OCI-LY1 (cell line): ENCODE results near the gene KIAA0586.
A peak's percentile ranks its signal among the peaks of the same experiment; 100 is the strongest.

Experiments used
- H2AFZ ChIP-seq: fragments of 200-600 bp; sonication (generic), shearing (Covaris generic); 2 replicates; pipeline ENCODE4 v1.6.0; 2014; ENCODE audit warnings: antibody characterized with exemption, mild to moderate bottlenecking, low read length
- H3F3A ChIP-seq: fragments of 200-600 bp; sonication (generic), shearing (Covaris generic); 2 replicates; pipeline ENCODE4 v1.6.0; 2014; ENCODE audit warnings: mild to moderate bottlenecking, antibody characterized with exemption, low read length, moderate library complexity; ENCODE audit not compliant: insufficient read depth
- H3K27ac ChIP-seq: fragments of 200-600 bp; sonication (generic); 2 replicates; pipeline ENCODE4 v1.5.1; 2014; ENCODE audit warnings: low read length, mixed run types, mild to moderate bottlenecking, low read depth; ENCODE audit not compliant: poor library complexity, severe bottlenecking
- H3K27me3 ChIP-seq: fragments of 200-600 bp; sonication (generic); 2 replicates; pipeline ENCODE4 v1.6.0; 2014; ENCODE audit warnings: antibody characterized with exemption, mild to moderate bottlenecking, low read length, moderate library complexity; ENCODE audit not compliant: insufficient read depth
- H3K36me3 ChIP-seq: fragments of 200-600 bp; sonication (generic); 2 replicates; pipeline ENCODE4 v1.6.1; 2014; ENCODE audit warnings: mild to moderate bottlenecking, antibody characterized with exemption, low read length, moderate library complexity, mixed read lengths; ENCODE audit not compliant: insufficient read depth
- H3K4me1 ChIP-seq: fragments of 200-600 bp; sonication (generic); 2 replicates; pipeline ENCODE4 v1.5.1; 2014; ENCODE audit warnings: mild to moderate bottlenecking, low read length, moderate library complexity; ENCODE audit not compliant: insufficient read depth, severe bottlenecking
- H3K4me2 ChIP-seq: fragments of 200-600 bp; sonication (generic), shearing (Covaris generic); 2 replicates; pipeline ENCODE4 v1.6.1; 2014; ENCODE audit warnings: low read length
- H3K4me3 ChIP-seq: fragments of 200-600 bp; sonication (generic); 2 replicates; pipeline ENCODE4 v1.5.1; 2014; ENCODE audit warnings: low read length, low read depth, mild to moderate bottlenecking, mixed read lengths; ENCODE audit not compliant: poor library complexity, severe bottlenecking
- H3K79me2 ChIP-seq: fragments of 200-600 bp; shearing (Covaris generic); 2 replicates; pipeline ENCODE4 v1.6.1; 2016; ENCODE audit warnings: mixed run types, low read length, mixed read lengths; ENCODE audit not compliant: insufficient read depth
- H3K9ac ChIP-seq: fragments of 200-600 bp; sonication (generic), shearing (Covaris generic); 2 replicates; pipeline ENCODE4 v1.6.1; 2014; ENCODE audit warnings: mild to moderate bottlenecking, low read length, mixed read lengths
- H3K9me2 ChIP-seq: fragments of 200-600 bp; sonication (generic), shearing (Covaris generic); 2 replicates; pipeline ENCODE4 v1.6.1; 2014; ENCODE audit warnings: low read depth, mild to moderate bottlenecking, low read length, mixed read lengths
- H3K9me3 ChIP-seq: fragments of 200-600 bp; shearing (Covaris generic); 2 replicates; pipeline ENCODE4 v1.6.1; 2014; ENCODE audit warnings: low read length, mixed read lengths
- H4K20me1 ChIP-seq: fragments of 200-600 bp; sonication (generic), shearing (Covaris generic); 2 replicates; pipeline ENCODE4 v1.6.0; 2016; ENCODE audit warnings: mild to moderate bottlenecking, low read length; ENCODE audit not compliant: insufficient read depth
- EZH2 ChIP-seq: fragments of 200-600 bp; sonication (generic), shearing (Covaris generic); IDR thresholded peaks from 2 replicates; pipeline ENCODE4 v1.8.0; 2017; ENCODE audit warnings: borderline replicate concordance, mixed run types, mild to moderate bottlenecking, antibody characterized with exemption, low read length, moderate library complexity, mixed read lengths
- TF ChIP-seq, protein P1 (sequence below): fragments of 200-600 bp; sonication (generic), shearing (Covaris generic); IDR thresholded peaks from 2 replicates; pipeline ENCODE4 v1.5.1; 2017; ENCODE audit warnings: mild to moderate bottlenecking, antibody characterized with exemption, low read length, moderate library complexity, mixed read lengths

KIAA0586 gene

DNA sequence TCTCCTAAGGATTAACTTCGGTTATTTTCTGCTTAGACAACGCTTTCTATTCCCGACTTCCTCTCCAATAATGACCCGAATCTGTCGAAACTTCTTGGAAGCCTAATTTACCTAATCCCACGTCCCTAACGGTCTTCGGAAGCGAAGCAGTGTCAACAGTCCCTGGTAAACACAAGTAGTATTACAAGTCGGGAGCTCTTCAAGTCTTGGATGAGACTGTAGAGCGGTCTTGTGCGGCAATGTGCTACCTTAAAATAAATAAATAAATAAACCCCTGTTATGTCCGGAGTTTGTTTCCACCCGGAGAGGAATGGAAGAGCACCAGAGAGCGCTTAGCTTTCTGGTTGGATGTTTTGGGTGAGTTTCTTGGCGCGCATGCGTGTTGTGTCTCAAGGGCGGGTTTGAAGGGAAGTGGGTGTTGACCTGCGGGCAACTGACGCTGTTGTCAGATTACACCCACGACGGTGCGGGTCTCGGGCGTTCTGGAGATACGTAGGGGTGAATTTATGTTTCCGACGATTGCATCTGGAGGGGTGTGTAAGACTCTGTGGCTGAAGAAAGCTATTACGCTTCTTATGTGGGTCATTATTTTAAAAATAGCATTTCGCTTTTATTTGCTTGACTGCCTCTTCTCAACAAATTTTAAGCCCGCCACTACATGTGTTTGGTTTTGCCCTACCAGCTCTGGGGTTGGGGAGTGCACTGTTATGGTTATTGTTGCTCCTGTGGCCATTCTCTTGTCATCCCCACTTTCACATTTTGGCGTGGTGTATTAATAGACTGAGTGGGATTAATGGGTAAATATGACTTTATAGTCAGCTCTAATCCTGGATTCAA lies at the start of gene KIAA0586, which contains the start of gene TIMM9:
KIAA0586 (plus strand) TSS at position 439 of the 837 bp plus-strand sequence. CDS start 546 bp downstream, outside the sequence.
TIMM9 (minus strand) TSS at position 251 of the 837 bp plus-strand sequence. CDS start 15,586 bp downstream, outside the sequence.
- Histone ChIP-seq H3K9me2 (no peaks in the 10 kb centered on the region), H3K9me3 (no peaks in the 10 kb centered on the region), H3K27ac (peak within 1 kb of the TSS; percentile 95), H3K27me3 (no peaks in the 10 kb centered on the region), H4K20me1 (no peaks in the 10 kb centered on the region), H3K9ac (peak within 1 kb of the TSS; percentile 82), H2AFZ (peak within 1 kb of the TSS; percentile 92), H3K79me2 (peaks cover 37% of the 10 kb centered on the region), H3F3A (no peaks in the 10 kb centered on the region), H3K4me3 (peak within 1 kb of the TSS; percentile 80), H3K4me2 (peak within 1 kb of the TSS; percentile 88), H3K36me3 (peaks cover 32% of the 10 kb centered on the region; the same call in 1 of the 2 replicates), H3K4me1 (peaks cover 35% of the 10 kb centered on the region)
- TF ChIP-seq, protein P1, sequence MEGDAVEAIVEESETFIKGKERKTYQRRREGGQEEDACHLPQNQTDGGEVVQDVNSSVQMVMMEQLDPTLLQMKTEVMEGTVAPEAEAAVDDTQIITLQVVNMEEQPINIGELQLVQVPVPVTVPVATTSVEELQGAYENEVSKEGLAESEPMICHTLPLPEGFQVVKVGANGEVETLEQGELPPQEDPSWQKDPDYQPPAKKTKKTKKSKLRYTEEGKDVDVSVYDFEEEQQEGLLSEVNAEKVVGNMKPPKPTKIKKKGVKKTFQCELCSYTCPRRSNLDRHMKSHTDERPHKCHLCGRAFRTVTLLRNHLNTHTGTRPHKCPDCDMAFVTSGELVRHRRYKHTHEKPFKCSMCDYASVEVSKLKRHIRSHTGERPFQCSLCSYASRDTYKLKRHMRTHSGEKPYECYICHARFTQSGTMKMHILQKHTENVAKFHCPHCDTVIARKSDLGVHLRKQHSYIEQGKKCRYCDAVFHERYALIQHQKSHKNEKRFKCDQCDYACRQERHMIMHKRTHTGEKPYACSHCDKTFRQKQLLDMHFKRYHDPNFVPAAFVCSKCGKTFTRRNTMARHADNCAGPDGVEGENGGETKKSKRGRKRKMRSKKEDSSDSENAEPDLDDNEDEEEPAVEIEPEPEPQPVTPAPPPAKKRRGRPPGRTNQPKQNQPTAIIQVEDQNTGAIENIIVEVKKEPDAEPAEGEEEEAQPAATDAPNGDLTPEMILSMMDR: no peak
- no peak for TF ChIP-seq EZH2

DNA sequence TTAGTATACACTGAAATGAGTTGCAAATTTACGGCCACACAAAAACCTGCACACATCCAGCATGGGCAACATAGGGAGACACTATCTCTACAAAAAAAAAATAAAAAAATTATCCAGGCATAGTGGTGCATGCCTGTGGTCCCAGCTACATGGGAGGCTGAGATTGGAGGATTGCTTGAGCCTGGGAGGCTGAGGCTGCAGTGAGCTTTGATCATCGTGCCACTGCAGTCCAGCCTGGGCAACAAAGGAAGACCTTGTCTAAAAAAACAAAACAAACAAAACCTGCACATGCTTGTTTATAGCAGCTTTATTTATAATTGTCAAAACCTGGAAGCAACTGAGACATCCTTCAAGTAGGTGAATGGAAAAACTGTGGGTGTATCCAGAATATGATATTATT lies 36.7 kb upstream of the KIAA0586 start:
- TF ChIP-seq EZH2: no peak
- TF ChIP-seq, protein P1: no peak
- Histone ChIP-seq H3K9ac (no peak overlapping the region), H3K27me3 (no peaks in the 10 kb centered on the region)

DNA sequence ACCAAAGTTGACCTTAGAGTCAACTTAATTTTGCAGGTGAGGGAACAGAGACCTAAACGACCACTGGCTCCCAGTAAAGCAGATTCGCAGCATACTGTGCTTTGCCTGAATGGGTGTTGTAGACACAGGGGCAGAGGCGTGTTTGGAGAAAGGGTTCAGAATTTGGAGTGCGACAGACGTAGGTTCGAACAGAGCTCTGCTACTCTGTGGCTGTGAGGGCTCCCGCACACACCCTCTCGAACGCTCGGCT lies 32.0 kb upstream of the KIAA0586 start:
- no peak for TF ChIP-seq EZH2
- TF ChIP-seq, protein P1: no peak
- Histone ChIP-seq H2AFZ (peak overlapping the region; percentile 94; the same call in 1 of the 2 replicates), H3K9ac (peak overlapping the region; percentile 44; the same call in 1 of the 2 replicates), H3K4me1 (peaks cover 28% of the 10 kb centered on the region), H3K27ac (no peak overlapping the region), H3K9me3 (no peaks in the 10 kb centered on the region), H3K27me3 (no peaks in the 10 kb centered on the region), H3K4me2 (peak overlapping the region; percentile 74), H3K36me3 (no peaks in the 10 kb centered on the region), H3K9me2 (no peaks in the 10 kb centered on the region), H3K79me2 (no peaks in the 10 kb centered on the region), H4K20me1 (no peaks in the 10 kb centered on the region), H3K4me3 (peak overlapping the region; percentile 62), H3F3A (no peaks in the 10 kb centered on the region)

More for the DNA sequence above, 36.7 kb upstream of the KIAA0586 start:
- H3K4me3 ChIP-seq: no peak overlapping the region
- no peaks in the 10 kb centered on the region for H3K9me3 ChIP-seq
- H3K27ac ChIP-seq: no peak overlapping the region
- H3K36me3 ChIP-seq: no peaks in the 10 kb centered on the region
- no peak overlapping the region for H2AFZ ChIP-seq
- H4K20me1 ChIP-seq: no peaks in the 10 kb centered on the region
- H3K9me2 ChIP-seq: no peaks in the 10 kb centered on the region
- H3K79me2 ChIP-seq: no peaks in the 10 kb centered on the region
- H3K4me1 ChIP-seq: peaks cover 5% of the 10 kb centered on the region
- H3K4me2 ChIP-seq: no peak overlapping the region
- H3F3A ChIP-seq: no peaks in the 10 kb centered on the region
